Keratinocyte (primary cell): ENCODE data around the gene CRIP3. TPM values are rescaled to one million over a fixed set of nuclear protein-coding genes. Genes with fewer than 3 reads are reported as not detected.

Experiments
- DNase-seq: peaks from one replicate; pipeline ENCODE4 v3.0.0-alpha.2; 2011; ENCODE audit warnings: low read depth, missing footprints, low spot score
- FAIRE-seq: peaks from 2 replicates; lab custom pipeline; 2011; peaks lifted over from hg19 to GRCh38; lab: Jason Lieb, UNC
- H2AFZ ChIP-seq: 2 replicates; pipeline ENCODE4 v1.6.0; 2012; ENCODE audit warnings: low read length, control low read depth, inconsistent platforms; ENCODE audit not compliant: control insufficient read depth
- H3K27ac ChIP-seq: 2 replicates; pipeline ENCODE4 v1.5.1; 2011; ENCODE audit warnings: low read length; ENCODE audit not compliant: control insufficient read depth, insufficient read depth
- H3K27me3 ChIP-seq: 3 replicates; pipeline ENCODE4 v1.6.0; 2011; ENCODE audit warnings: low read length; ENCODE audit not compliant: control insufficient read depth, insufficient read depth; ENCODE audit errors: extremely low read depth
- H3K36me3 ChIP-seq, 2 experiments: 2 replicates in 1 of 2; 3 replicates in 1 of 2; pipeline ENCODE4 v1.5.1; 2011; ENCODE audit warnings: low read length in 2 of 2, mild to moderate bottlenecking in 1 of 2; ENCODE audit not compliant: control insufficient read depth in 2 of 2, insufficient read depth in 2 of 2; ENCODE audit errors: extremely low read depth in 1 of 2
- H3K4me1 ChIP-seq: 3 replicates; pipeline ENCODE4 v1.5.1; 2011; ENCODE audit warnings: low read length; ENCODE audit not compliant: control insufficient read depth, insufficient read depth; ENCODE audit errors: extremely low read depth
- H3K4me2 ChIP-seq: 3 replicates; pipeline ENCODE4 v1.6.0; 2011; ENCODE audit warnings: low read depth, low read length; ENCODE audit not compliant: control insufficient read depth, insufficient read depth; ENCODE audit errors: extremely low read depth
- H3K4me3 ChIP-seq, 3 experiments: fragments of 200-600 bp in 1 of 3; sonication (generic) in 1 of 3; 2 replicates in 2 of 3; 3 replicates in 1 of 3; pipeline ENCODE4 v1.5.1; 2011 to 2016; ENCODE audit warnings: low read length in 3 of 3, mild to moderate bottlenecking in 3 of 3, control low read depth in 2 of 3, inconsistent platforms in 1 of 3, low read depth in 1 of 3, mixed read lengths in 1 of 3, mixed run types in 1 of 3, moderate library complexity in 1 of 3; ENCODE audit not compliant: control insufficient read depth in 2 of 3, insufficient read depth in 2 of 3; ENCODE audit errors: extremely low read depth in 1 of 3
- H3K79me2 ChIP-seq: 2 replicates; pipeline ENCODE4 v1.6.0; 2012; ENCODE audit warnings: low read length; ENCODE audit not compliant: control insufficient read depth, insufficient read depth
- H3K9ac ChIP-seq: 3 replicates; pipeline ENCODE4 v1.6.0; 2011; ENCODE audit warnings: low read length; ENCODE audit not compliant: control insufficient read depth, insufficient read depth; ENCODE audit errors: extremely low read depth
- H3K9me1 ChIP-seq: 3 replicates; pipeline ENCODE4 v1.6.0; 2011; ENCODE audit warnings: low read length; ENCODE audit not compliant: control insufficient read depth, insufficient read depth; ENCODE audit errors: extremely low read depth
- H3K9me3 ChIP-seq: 2 replicates; pipeline ENCODE4 v1.5.1; 2012; ENCODE audit warnings: low read depth, low read length; ENCODE audit not compliant: control insufficient read depth
- H4K20me1 ChIP-seq: 3 replicates; pipeline ENCODE4 v1.6.0; 2011; ENCODE audit warnings: low read length; ENCODE audit not compliant: control insufficient read depth, insufficient read depth; ENCODE audit errors: extremely low read depth
- EZH2 ChIP-seq: IDR thresholded peaks from one replicate; pipeline ENCODE4 v1.6.1; 2012; ENCODE audit warnings: inconsistent platforms, mild to moderate bottlenecking, low read length, moderate library complexity
- dilution Hi-C: fragments of 300-500 bp; cut with MboI; formaldehyde crosslinking; loops from one replicate; pipeline ENCODE4 v1.7.0; 2020; ENCODE audit warnings: low sequenced_read_pairs; ENCODE audit not compliant: extremely low pct_ligation_motif_present
- polyA plus RNA-seq, 5 experiments: library from polyadenylated mRNA; depleted of rRNA in 3 of 5; stranded (reverse) in 3 of 5; stranded (forward) in 1 of 5; unstranded in 1 of 5; fragments of >200 nt; gene quantifications; 1 replicate in 1 of 5; 2 replicates in 3 of 5; 3 replicates in 1 of 5; pipeline versions ENCODE4 v1.2.1 to v1.2.3, GENCODE V29; 2011 to 2012; ENCODE audit warnings: missing spikeins in 2 of 5, low read depth in 1 of 5, low replicate concordance in 1 of 5
- TF ChIP-seq, protein P1 (sequence below), 3 experiments: IDR thresholded peaks in 1 of 3; conservative IDR thresholded peaks in 1 of 3; optimal IDR thresholded peaks in 1 of 3; 2 replicates in 2 of 3; 3 replicates in 1 of 3; pipeline versions ENCODE3 to v1.5.1; 2011; ENCODE audit warnings: low read length in 3 of 3, mild to moderate bottlenecking in 3 of 3, moderate library complexity in 2 of 3, control low read depth in 1 of 3, inconsistent platforms in 1 of 3; ENCODE audit not compliant: insufficient read depth in 2 of 3; ENCODE audit errors: extremely low read depth in 1 of 3

The CRIP3 gene
- polyA plus RNA-seq, 1 donor (not counting 4 experiments of a cell fraction or from before 2014, with no cell fraction given): 0.26 TPM

DNA sequence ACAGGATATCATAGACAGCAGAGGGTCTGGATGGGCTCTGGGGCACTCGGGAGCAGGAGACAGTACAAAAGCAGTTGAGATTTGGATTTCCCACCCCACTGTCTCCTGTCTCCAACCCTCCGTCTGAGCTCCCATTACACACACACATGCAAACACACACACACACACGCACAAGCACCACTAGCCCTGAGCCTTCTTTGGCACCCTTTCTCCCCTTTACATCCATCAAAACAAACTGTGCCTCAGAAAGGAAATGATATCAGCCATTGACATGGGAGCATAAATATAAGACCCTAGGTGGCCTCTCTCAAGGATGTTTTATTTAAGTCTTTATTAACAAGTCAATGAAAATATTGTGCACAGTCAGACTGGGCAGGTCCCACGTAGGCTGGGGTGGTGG is 47.8 kb downstream of the CRIP3 start:
- Histone ChIP-seq H3K9me3 (no peaks in the 10 kb centered on the region), H3K79me2 (no peaks in the 10 kb centered on the region), H3K9me1 (no peaks in the 10 kb centered on the region), H3K27me3 (peaks cover 3% of the 10 kb centered on the region), H3K4me1 (no peaks in the 10 kb centered on the region), H2AFZ (no peak overlapping the region), H4K20me1 (no peaks in the 10 kb centered on the region), H3K36me3 (no peaks in the 10 kb centered on the region), H3K9ac (no peak overlapping the region), H3K4me2 (no peak overlapping the region), H3K4me3 (no peak overlapping the region), H3K27ac (no peak overlapping the region)
- FAIRE-seq (no peak), DNase-seq (no peak)
- dilution Hi-C loops: no loop called here
- TF ChIP-seq, protein P1, sequence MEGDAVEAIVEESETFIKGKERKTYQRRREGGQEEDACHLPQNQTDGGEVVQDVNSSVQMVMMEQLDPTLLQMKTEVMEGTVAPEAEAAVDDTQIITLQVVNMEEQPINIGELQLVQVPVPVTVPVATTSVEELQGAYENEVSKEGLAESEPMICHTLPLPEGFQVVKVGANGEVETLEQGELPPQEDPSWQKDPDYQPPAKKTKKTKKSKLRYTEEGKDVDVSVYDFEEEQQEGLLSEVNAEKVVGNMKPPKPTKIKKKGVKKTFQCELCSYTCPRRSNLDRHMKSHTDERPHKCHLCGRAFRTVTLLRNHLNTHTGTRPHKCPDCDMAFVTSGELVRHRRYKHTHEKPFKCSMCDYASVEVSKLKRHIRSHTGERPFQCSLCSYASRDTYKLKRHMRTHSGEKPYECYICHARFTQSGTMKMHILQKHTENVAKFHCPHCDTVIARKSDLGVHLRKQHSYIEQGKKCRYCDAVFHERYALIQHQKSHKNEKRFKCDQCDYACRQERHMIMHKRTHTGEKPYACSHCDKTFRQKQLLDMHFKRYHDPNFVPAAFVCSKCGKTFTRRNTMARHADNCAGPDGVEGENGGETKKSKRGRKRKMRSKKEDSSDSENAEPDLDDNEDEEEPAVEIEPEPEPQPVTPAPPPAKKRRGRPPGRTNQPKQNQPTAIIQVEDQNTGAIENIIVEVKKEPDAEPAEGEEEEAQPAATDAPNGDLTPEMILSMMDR (optimal IDR thresholded peaks at IDR 0.05 in 1 of 3, IDR thresholded peaks at IDR 0.05 in 1 of 3, conservative IDR thresholded peaks at IDR 0.05 in 1 of 3; ENCODE audit: extremely low read depth in 1 of 3, insufficient read depth in 2 of 3, low read length in 3 of 3): no peak
- no peak for TF ChIP-seq EZH2

DNA sequence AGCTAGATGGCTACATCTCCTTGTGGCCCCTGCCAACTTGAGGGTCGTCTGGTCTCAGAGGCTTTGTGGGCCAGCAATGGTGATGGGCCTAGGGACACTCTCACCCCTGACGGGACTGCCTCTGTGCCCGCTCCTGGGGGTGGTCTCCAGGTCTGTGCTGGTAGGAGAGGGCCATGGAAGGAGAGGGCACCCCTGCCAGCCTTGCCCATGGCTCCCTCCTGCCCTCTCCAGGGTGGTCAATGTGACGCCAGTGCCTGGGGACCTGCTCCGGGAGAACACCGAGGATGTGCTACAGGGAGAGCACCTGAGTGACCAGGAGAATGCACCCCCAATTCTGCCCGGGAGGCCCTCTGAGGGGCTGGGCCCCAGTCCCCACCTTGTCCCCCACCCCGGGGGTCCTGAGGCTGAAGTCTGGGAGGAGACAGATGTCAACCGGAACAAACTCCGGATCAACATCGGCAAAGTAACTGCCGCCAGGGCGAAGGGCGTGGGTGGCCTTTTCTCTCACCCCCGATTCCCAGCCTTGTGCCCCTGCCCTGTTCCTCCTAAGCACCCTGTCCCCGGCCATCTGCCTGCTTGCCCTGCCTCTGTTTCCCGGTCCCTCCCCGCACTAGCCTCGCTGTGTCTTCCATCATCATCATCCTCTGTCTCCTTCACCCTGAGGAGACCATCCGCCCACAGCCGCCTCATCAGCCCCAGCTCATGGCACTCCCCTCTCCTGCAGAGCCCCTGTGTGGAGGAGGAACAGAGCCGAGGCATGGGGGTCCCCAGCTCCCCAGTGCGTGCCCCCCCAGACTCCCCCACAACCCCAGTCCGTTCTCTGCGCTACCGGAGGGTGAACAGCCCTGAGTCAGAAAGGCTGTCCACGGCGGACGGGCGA is 49.6 kb downstream of the CRIP3 start:
- H3K9ac ChIP-seq: no peak overlapping the region
- H3K36me3 ChIP-seq: no peaks in the 10 kb centered on the region
- H3K9me1 ChIP-seq: no peaks in the 10 kb centered on the region
- dilution Hi-C loops: no loop called here
- no peaks in the 10 kb centered on the region for H3K9me3 ChIP-seq
- no peak for DNase-seq
- H4K20me1 ChIP-seq: no peaks in the 10 kb centered on the region
- no peak for FAIRE-seq
- H3K4me2 ChIP-seq: no peak overlapping the region
- peaks cover 3% of the 10 kb centered on the region for H3K27me3 ChIP-seq
- no peaks in the 10 kb centered on the region for H3K79me2 ChIP-seq
- no peaks in the 10 kb centered on the region for H3K4me1 ChIP-seq
- no peak overlapping the region for H3K27ac ChIP-seq
- no peak overlapping the region for H2AFZ ChIP-seq
- TF ChIP-seq, protein P1 (optimal IDR thresholded peaks at IDR 0.05 in 1 of 3, IDR thresholded peaks at IDR 0.05 in 1 of 3, conservative IDR thresholded peaks at IDR 0.05 in 1 of 3; ENCODE audit: extremely low read depth in 1 of 3, insufficient read depth in 2 of 3, low read length in 3 of 3): no peak
- TF ChIP-seq EZH2: no peak
- no peak overlapping the region for H3K4me3 ChIP-seq
